CD4-positive, alpha-beta T cell (primary cell): ENCODE measurements around the gene KATNAL1. TPM values are rescaled to one million over a fixed set of nuclear protein-coding genes. Genes with fewer than 3 reads are reported as not detected.
"Not testable (repeated sequence)": the region's sequence is repeated elsewhere in the genome, so short reads cannot be mapped to it uniquely, and the experiment has no call there.

Experiments used
- ATAC-seq: fragments of 200-7000 bp; cut with Tn5 transposase; one replicate; pipeline ENCODE4 v1.10.0; 2022; ENCODE audit warnings: mild to moderate bottlenecking; ENCODE audit not compliant: poor library complexity
- CTCF ChIA-PET: fragments of 350-600 bp; sonication (Branson Sonifier 250); formaldehyde crosslinking; loops from one replicate; lab custom pipeline; 2021; ENCODE audit warnings: antibody characterized with exemption, inconsistent platforms; lab: Charles Lee
- POLR2A ChIA-PET: fragments of 350-600 bp; sonication (Branson Sonifier 250); formaldehyde crosslinking; loops from one replicate; lab custom pipeline; 2021; ENCODE audit warnings: antibody characterized with exemption, inconsistent platforms; lab: Charles Lee
- DNase-seq, 14 experiments: peaks; one replicate each; pipeline ENCODE4 v3.0.0-alpha.2; 2013 to 2020; ENCODE audit warnings: mixed read lengths in 2 of 14
- H3K27ac ChIP-seq, 2 donors: one replicate each; pipeline versions ENCODE4 v1.5.1 to v1.7.0; 2013; ENCODE audit warnings: low read length in 2 of 2, low read depth in 1 of 2, mild to moderate bottlenecking in 1 of 2
- H3K27me3 ChIP-seq, 2 experiments: 1 replicate in 1 of 2; 2 replicates in 1 of 2; pipeline versions ENCODE4 v1.6.1 to v1.7.0; 2013; ENCODE audit warnings: low read length in 2 of 2, control low read depth in 1 of 2, mild to moderate bottlenecking in 1 of 2, moderate library complexity in 1 of 2; ENCODE audit not compliant: insufficient read depth in 2 of 2, control insufficient read depth in 1 of 2
- H3K36me3 ChIP-seq: one replicate; pipeline ENCODE4 v1.6.1; 2013; ENCODE audit warnings: low read length, control low read depth; ENCODE audit not compliant: insufficient read depth
- H3K4me1 ChIP-seq: one replicate; pipeline ENCODE4 v1.6.1; 2013; ENCODE audit warnings: low read length, control low read depth; ENCODE audit not compliant: insufficient read depth
- H3K4me3 ChIP-seq: one replicate; pipeline ENCODE4 v1.5.1; 2013; ENCODE audit warnings: mild to moderate bottlenecking, low read length, moderate library complexity
- H3K9me3 ChIP-seq, 2 experiments: 1 replicate in 1 of 2; 2 replicates in 1 of 2; pipeline versions ENCODE4 v1.6.1 to v1.7.0; 2013; ENCODE audit warnings: low read length in 2 of 2, mild to moderate bottlenecking in 2 of 2, control low read depth in 1 of 2, moderate library complexity in 1 of 2; ENCODE audit not compliant: control insufficient read depth in 1 of 2, insufficient read depth in 1 of 2
- H3K27ac Mint-ChIP-seq: one replicate; pipeline ENCODE4 v1.8.0; 2020; ENCODE audit warnings: mixed read lengths
- H3K27me3 Mint-ChIP-seq: one replicate; pipeline ENCODE4 v1.8.0; 2021; ENCODE audit warnings: mixed read lengths
- H3K36me3 Mint-ChIP-seq: one replicate; pipeline ENCODE4 v1.8.0; 2021; ENCODE audit warnings: low read depth, mixed read lengths
- H3K4me1 Mint-ChIP-seq: one replicate; pipeline ENCODE4 v1.8.0; 2021; ENCODE audit warnings: low read depth, mixed read lengths
- H3K4me3 Mint-ChIP-seq: one replicate; pipeline ENCODE4 v1.8.0; 2020; ENCODE audit warnings: mild to moderate bottlenecking, mixed read lengths
- H3K9me3 Mint-ChIP-seq: one replicate; pipeline ENCODE4 v1.8.0; 2020; ENCODE audit warnings: mixed read lengths
- intact Hi-C, 2 experiments: fragments of 100-400 bp; cut with DNase I in 1 of 2; cut with micrococcal nuclease in 1 of 2; formaldehyde crosslinking; loops; one replicate each; pipeline versions ENCODE4 v1.15.1 to v1.9.0; 2023 to 2025; cut with DNase I, micrococcal nuclease
- total RNA-seq, 174 experiments: library from RNA in 2 of 174; stranded (reverse) in 2 of 174; gene quantifications; one replicate each; pipeline ENCODE4 v1.2.3 and lab custom pipeline; 2021 to 2026
- TF ChIP-seq, protein P1 (sequence below): fragments of 200-600 bp; IDR thresholded peaks from one replicate; pipeline ENCODE4 v1.8.0; 2022; ENCODE audit warnings: antibody characterized with exemption, mild to moderate bottlenecking

Gene KATNAL1
- total RNA-seq, 2 experiments from 2014 or later: 3.3 to 3.4 TPM

- CTCF ChIA-PET: no interaction called here
- Histone ChIP-seq H3K27me3 (no peaks in the 10 kb centered on the region), H3K4me1 (no peaks in the 10 kb centered on the region), H3K9me3 (no peaks in the 10 kb centered on the region), H3K36me3 (peaks cover 4% of the 10 kb centered on the region), H3K4me3 (no peak overlapping the region), H3K27ac (no peak overlapping the region)
- Mint-ChIP-seq H3K27me3 (no peaks in the 10 kb centered on the region), H3K36me3 (no peaks in the 10 kb centered on the region), H3K9me3 (no peaks in the 10 kb centered on the region), H3K27ac (no peak overlapping the region), H3K4me1 (no peaks in the 10 kb centered on the region), H3K4me3 (no peak overlapping the region)
- intact Hi-C loops: no loop called here
- POLR2A ChIA-PET: no interaction called here
- no peak for ATAC-seq
- TF ChIP-seq, protein P1, sequence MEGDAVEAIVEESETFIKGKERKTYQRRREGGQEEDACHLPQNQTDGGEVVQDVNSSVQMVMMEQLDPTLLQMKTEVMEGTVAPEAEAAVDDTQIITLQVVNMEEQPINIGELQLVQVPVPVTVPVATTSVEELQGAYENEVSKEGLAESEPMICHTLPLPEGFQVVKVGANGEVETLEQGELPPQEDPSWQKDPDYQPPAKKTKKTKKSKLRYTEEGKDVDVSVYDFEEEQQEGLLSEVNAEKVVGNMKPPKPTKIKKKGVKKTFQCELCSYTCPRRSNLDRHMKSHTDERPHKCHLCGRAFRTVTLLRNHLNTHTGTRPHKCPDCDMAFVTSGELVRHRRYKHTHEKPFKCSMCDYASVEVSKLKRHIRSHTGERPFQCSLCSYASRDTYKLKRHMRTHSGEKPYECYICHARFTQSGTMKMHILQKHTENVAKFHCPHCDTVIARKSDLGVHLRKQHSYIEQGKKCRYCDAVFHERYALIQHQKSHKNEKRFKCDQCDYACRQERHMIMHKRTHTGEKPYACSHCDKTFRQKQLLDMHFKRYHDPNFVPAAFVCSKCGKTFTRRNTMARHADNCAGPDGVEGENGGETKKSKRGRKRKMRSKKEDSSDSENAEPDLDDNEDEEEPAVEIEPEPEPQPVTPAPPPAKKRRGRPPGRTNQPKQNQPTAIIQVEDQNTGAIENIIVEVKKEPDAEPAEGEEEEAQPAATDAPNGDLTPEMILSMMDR: no peak
- DNase-seq: no peak
These were observed 40.6 kb downstream of the KATNAL1 start for GRCh38 chr13:30266756-30267155.

DNA sequence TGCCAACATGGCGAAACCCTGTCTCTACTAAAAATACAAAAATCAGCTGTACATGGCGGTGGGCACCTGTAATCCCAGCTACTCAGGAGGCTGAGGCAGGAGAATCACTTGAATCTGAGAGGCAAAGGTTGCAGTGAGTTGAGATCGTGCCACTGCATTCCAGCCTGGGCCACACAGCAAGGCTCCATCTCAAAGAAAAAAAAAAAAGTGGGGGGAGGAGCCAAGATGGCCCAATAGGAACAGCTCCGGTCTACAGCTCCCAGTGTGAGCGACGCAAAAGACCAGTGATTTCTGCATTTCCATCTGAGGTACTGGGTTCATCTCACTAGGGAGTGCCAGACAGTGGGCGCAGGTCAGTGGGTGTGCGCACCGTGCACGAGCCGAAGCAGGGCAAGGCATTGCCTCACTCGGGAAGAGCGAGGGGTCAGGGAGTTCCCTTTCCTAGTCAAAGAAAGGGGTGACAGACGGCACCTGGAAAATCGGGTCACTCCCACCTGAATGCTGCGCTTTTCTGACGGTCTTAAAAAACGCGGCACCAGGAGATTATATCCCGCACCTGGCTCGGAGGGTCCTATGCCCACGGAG is 48.1 kb downstream of the KATNAL1 start:
- H3K27me3 ChIP-seq, ATAC-seq, DNase-seq, H3K9me3 ChIP-seq, H3K27ac ChIP-seq, H3K36me3 ChIP-seq, H3K4me1 ChIP-seq, H3K36me3 Mint-ChIP-seq, POLR2A ChIA-PET, H3K27ac Mint-ChIP-seq, H3K4me3 ChIP-seq, H3K27me3 Mint-ChIP-seq, H3K4me3 Mint-ChIP-seq, H3K9me3 Mint-ChIP-seq: not testable (repeated sequence)
- peaks cover 14% of the 10 kb centered on the region for H3K4me1 Mint-ChIP-seq
- intact Hi-C loops: loop anchor here in 1 of 2 experiments (5.0 kb wide), 3 partner anchors 198 to 543 kb away; no protein-coding TSS in a partner anchor
- CTCF ChIA-PET: interaction anchor here (0.7 kb wide), 1 partner anchor 322 kb away, joined by 3 read pairs; no protein-coding TSS in a partner anchor

- H3K4me1 Mint-ChIP-seq: peaks cover 17% of the 10 kb centered on the region
- H3K9me3 Mint-ChIP-seq: no peaks in the 10 kb centered on the region
- Histone ChIP-seq H3K4me3 (no peak overlapping the region), H3K36me3 (no peaks in the 10 kb centered on the region), H3K4me1 (peaks cover 3% of the 10 kb centered on the region), H3K27me3 (no peaks in the 10 kb centered on the region), H3K9me3 (no peaks in the 10 kb centered on the region), H3K27ac (no peak overlapping the region)
- DNase-seq (no peak), ATAC-seq (no peak)
- TF ChIP-seq, protein P1: no peak
- intact Hi-C loops: loop anchor here in 1 of 2 experiments (5.0 kb wide), 3 partner anchors 200 to 545 kb away; no protein-coding TSS in a partner anchor
- no peaks in the 10 kb centered on the region for H3K27me3 Mint-ChIP-seq
- POLR2A ChIA-PET: interaction anchor here (0.6 kb wide), 1 partner anchor 1907 kb away, joined by 4 read pairs; no protein-coding TSS in a partner anchor
- no peak overlapping the region for H3K27ac Mint-ChIP-seq
- H3K4me3 Mint-ChIP-seq: no peak overlapping the region
- H3K36me3 Mint-ChIP-seq: no peaks in the 10 kb centered on the region
- CTCF ChIA-PET: no interaction called here
These were observed 49.8 kb downstream of the KATNAL1 start for GRCh38 chr13:30257468-30258099.
